H9 (cell line): ENCODE measurements around the gene FOXO1. TPM values are rescaled to one million over a fixed set of nuclear protein-coding genes. Genes with fewer than 3 reads are reported as not detected.

ENCODE experiments used
- DNase-seq: peaks from one replicate; pipeline ENCODE4 v3.0.0-alpha.2; 2017
- H2AFZ ChIP-seq: one replicate; pipeline ENCODE4 v1.6.1; 2013; ENCODE audit warnings: mild to moderate bottlenecking, low read length, control low read depth, moderate library complexity
- H2AK5ac ChIP-seq: 2 replicates; pipeline ENCODE4 v1.6.1; 2013; ENCODE audit warnings: low read length, control low read depth, mixed read lengths; ENCODE audit not compliant: insufficient read length
- H2BK120ac ChIP-seq: one replicate; pipeline ENCODE4 v1.6.1; 2013; ENCODE audit warnings: low read depth, mild to moderate bottlenecking, low read length, control low read depth, inconsistent platforms; ENCODE audit not compliant: poor library complexity, severe bottlenecking
- H2BK12ac ChIP-seq: 2 replicates; pipeline ENCODE4 v1.6.1; 2013; ENCODE audit warnings: low read length, control low read depth, mixed read lengths, low read depth; ENCODE audit not compliant: insufficient read length
- H2BK15ac ChIP-seq: 2 replicates; pipeline ENCODE4 v1.6.1; 2013; ENCODE audit warnings: low read depth, low read length, control low read depth
- H2BK20ac ChIP-seq: one replicate; pipeline ENCODE4 v1.6.1; 2013; ENCODE audit warnings: low read depth, mild to moderate bottlenecking, low read length, control low read depth, inconsistent platforms; ENCODE audit not compliant: poor library complexity, severe bottlenecking
- H2BK5ac ChIP-seq: 2 replicates; pipeline ENCODE4 v1.6.1; 2013; ENCODE audit warnings: low read length, control low read depth, mixed read lengths; ENCODE audit not compliant: insufficient read length
- H3K14ac ChIP-seq: 2 replicates; pipeline ENCODE4 v1.6.1; 2013; ENCODE audit warnings: low read length, control low read depth; ENCODE audit not compliant: insufficient read depth
- H3K18ac ChIP-seq: 2 replicates; pipeline ENCODE4 v1.6.1; 2013; ENCODE audit warnings: low read depth, mild to moderate bottlenecking, mixed read lengths, low read length, control low read depth; ENCODE audit not compliant: insufficient read length
- H3K23ac ChIP-seq: 2 replicates; pipeline ENCODE4 v1.6.1; 2013; ENCODE audit warnings: low read length, control low read depth, mixed read lengths, low read depth; ENCODE audit not compliant: insufficient read length
- H3K23me2 ChIP-seq: 2 replicates; pipeline ENCODE4 v1.6.1; 2013; ENCODE audit warnings: low read depth, mild to moderate bottlenecking, mixed read lengths, low read length, control low read depth; ENCODE audit not compliant: insufficient read length, poor library complexity, severe bottlenecking
- H3K27ac ChIP-seq: 2 replicates; pipeline ENCODE4 v1.5.1; 2013; ENCODE audit warnings: low read length, control low read depth, mixed read lengths, low read depth; ENCODE audit not compliant: insufficient read length
- H3K27me3 ChIP-seq: 2 replicates; pipeline ENCODE4 v1.6.1; 2013; ENCODE audit warnings: low read length, control low read depth, inconsistent platforms; ENCODE audit not compliant: insufficient read depth
- H3K4ac ChIP-seq: 2 replicates; pipeline ENCODE4 v1.6.1; 2013; ENCODE audit warnings: low read depth, mild to moderate bottlenecking, control low read depth, inconsistent platforms, low read length, moderate library complexity
- H3K4me1 ChIP-seq: 2 replicates; pipeline ENCODE4 v1.6.1; 2013; ENCODE audit warnings: low read length, control low read depth, inconsistent platforms; ENCODE audit not compliant: insufficient read depth
- H3K4me2 ChIP-seq: 2 replicates; pipeline ENCODE4 v1.6.1; 2013; ENCODE audit warnings: low read length, control low read depth, mixed read lengths; ENCODE audit not compliant: insufficient read length, insufficient read depth
- H3K56ac ChIP-seq: 2 replicates; pipeline ENCODE4 v1.6.1; 2013; ENCODE audit warnings: low read depth, mild to moderate bottlenecking, mixed read lengths, low read length, control low read depth; ENCODE audit not compliant: insufficient read length
- H3K79me1 ChIP-seq: 2 replicates; pipeline ENCODE4 v1.6.1; 2013; ENCODE audit warnings: low read depth, mild to moderate bottlenecking, moderate library complexity, low read length, control low read depth, inconsistent platforms; ENCODE audit not compliant: insufficient read depth, poor library complexity, severe bottlenecking
- H3K79me2 ChIP-seq: 2 replicates; pipeline ENCODE4 v1.6.1; 2013; ENCODE audit warnings: low read length, control low read depth, inconsistent platforms; ENCODE audit not compliant: insufficient read depth
- H3K9ac ChIP-seq: 2 replicates; pipeline ENCODE4 v1.6.1; 2013; ENCODE audit warnings: low read length, control low read depth, mixed read lengths; ENCODE audit not compliant: insufficient read length; ENCODE audit errors: extremely low read depth
- H3K9me3 ChIP-seq: one replicate; pipeline ENCODE4 v1.6.1; 2013; ENCODE audit warnings: low read depth, low read length, inconsistent platforms; ENCODE audit not compliant: control insufficient read depth
- H3T11ph ChIP-seq: one replicate; pipeline ENCODE4 v1.6.1; 2013; ENCODE audit warnings: mild to moderate bottlenecking, low read length, control low read depth, inconsistent platforms
- H4K20me1 ChIP-seq: one replicate; pipeline ENCODE4 v1.6.1; 2013; ENCODE audit not compliant: control insufficient read depth, insufficient read length, insufficient read depth
- H4K5ac ChIP-seq: 2 replicates; pipeline ENCODE4 v1.6.1; 2013; ENCODE audit warnings: low read depth, mild to moderate bottlenecking, mixed read lengths, low read length, control low read depth; ENCODE audit not compliant: insufficient read length
- H4K8ac ChIP-seq: replicated peaks from 2 replicates; pipeline ENCODE4 v1.6.1; 2013; ENCODE audit warnings: low read length, control low read depth, mixed read lengths, low read depth; ENCODE audit not compliant: insufficient read length
- H4K91ac ChIP-seq: 2 replicates; pipeline ENCODE4 v1.6.1; 2013; ENCODE audit warnings: low read depth, mild to moderate bottlenecking, moderate library complexity, mixed read lengths, low read length, control low read depth; ENCODE audit not compliant: insufficient read length
- H3K27ac Mint-ChIP-seq, 3 experiments: 2 replicates in 2 of 3; 3 replicates in 1 of 3; pipeline ENCODE4 v1.8.0; 2020 to 2021; ENCODE audit warnings: mixed read lengths in 3 of 3, mild to moderate bottlenecking in 1 of 3, moderate library complexity in 1 of 3
- H3K27me3 Mint-ChIP-seq: 2 replicates; pipeline ENCODE4 v1.8.0; 2021; ENCODE audit warnings: low read depth, mild to moderate bottlenecking, moderate library complexity, mixed read lengths
- H3K36me3 Mint-ChIP-seq, 3 experiments: 2 replicates in 2 of 3; 3 replicates in 1 of 3; pipeline ENCODE4 v1.8.0; 2020 to 2021; ENCODE audit warnings: low read depth in 3 of 3, mixed read lengths in 3 of 3; ENCODE audit not compliant: insufficient read depth in 1 of 3
- H3K4me1 Mint-ChIP-seq, 2 experiments: 2 replicates each; pipeline ENCODE4 v1.8.0; 2020; ENCODE audit warnings: mixed read lengths in 2 of 2
- H3K4me3 Mint-ChIP-seq, 2 experiments: 2 replicates in 1 of 2; 3 replicates in 1 of 2; pipeline ENCODE4 v1.8.0; 2020 to 2021; ENCODE audit warnings: mild to moderate bottlenecking in 2 of 2, mixed read lengths in 2 of 2, moderate library complexity in 1 of 2
- H3K9me3 Mint-ChIP-seq, 2 experiments: 2 replicates in 1 of 2; 3 replicates in 1 of 2; pipeline ENCODE4 v1.8.0; 2020; ENCODE audit warnings: mild to moderate bottlenecking in 2 of 2, mixed read lengths in 2 of 2, moderate library complexity in 1 of 2
- CTCF ChIP-seq: fragments of 200-600 bp; sonication (generic); conservative IDR thresholded peaks from 3 replicates; pipeline ENCODE4 v1.8.0; 2021; ENCODE audit warnings: antibody characterized with exemption, mild to moderate bottlenecking
- WGBS: extraction: QIAGEN DNeasy Blood & Tissue Kit; methylation state at CpG from one replicate; pipeline ENCODE4 v1.1.7; 2013; ENCODE audit warnings: missing lambda C conversion rate, low lambda C conversion rate, mixed read lengths; ENCODE audit not compliant: insufficient read length; ENCODE audit errors: extremely low coverage; 5-methylcytosine and 5-hydroxymethylcytosine counted together
- total RNA-seq: library from RNA; stranded (reverse); gene quantifications from 2 replicates; pipeline ENCODE4 v1.2.1, GENCODE V29; 2021

FOXO1 gene
- total RNA-seq, 1 experiment from 2014 or later, result 44.6 TPM

- Histone ChIP-seq H3K23me2 (no peaks in the 10 kb centered on the region), H3K79me1 (peaks cover 14% of the 10 kb centered on the region), H3K4me2 (no peak overlapping the region), H2AFZ (no peak overlapping the region), H3K4me1 (peaks cover 2% of the 10 kb centered on the region; the same call in 1 of the 2 replicates), H2BK20ac (no peak overlapping the region), H3K79me2 (peaks cover 47% of the 10 kb centered on the region; the same call in 1 of the 2 replicates), H3T11ph (no peak overlapping the region), H3K4ac (no peak overlapping the region), H3K23ac (no peak overlapping the region), H2BK12ac (no peak overlapping the region), H2BK5ac (no peak overlapping the region), H3K9me3 (no peaks in the 10 kb centered on the region), H3K14ac (no peak overlapping the region), H3K56ac (no peak overlapping the region), H2BK15ac (no peak overlapping the region), H3K27ac (no peak overlapping the region), H2AK5ac (no peak overlapping the region), H4K8ac (no peak overlapping the region), H4K20me1 (no peaks in the 10 kb centered on the region), H2BK120ac (no peak overlapping the region), H3K18ac (no peak overlapping the region), H4K91ac (no peak overlapping the region), H3K9ac (no peak overlapping the region), H3K27me3 (no peaks in the 10 kb centered on the region), H4K5ac (no peak overlapping the region)
- no peak for TF ChIP-seq CTCF
- H3K4me3 Mint-ChIP-seq, result no peak overlapping the region
- H3K27ac Mint-ChIP-seq, result peak overlapping the region in 1 of 3 experiments; percentile 32; a peak in 1 of 7 replicates
- no peaks in the 10 kb centered on the region for H3K27me3 Mint-ChIP-seq
- peaks cover 4 to 13% (median 11%) of the 10 kb centered on the region in 3 experiments for H3K36me3 Mint-ChIP-seq
- no peaks in the 10 kb centered on the region for H3K9me3 Mint-ChIP-seq
- no CpG with 5 or more reads among the region's 3 CpGs for WGBS
- DNase-seq, result no peak
- peaks cover 41 to 42% of the 10 kb centered on the region in 2 experiments for H3K4me1 Mint-ChIP-seq
These were observed 33.5 kb downstream of the FOXO1 start for GRCh38 chr13:40632915-40633314.
